NCI-H2227 (cell line): ENCODE measurements around the gene ZNF280D.
"Not testable (repeated sequence)": the region's sequence is repeated elsewhere in the genome, so short reads cannot be mapped to it uniquely, and the experiment has no call there.

Experiments
- DNase-seq: peaks from one replicate; lab custom pipeline; 2025; ENCODE audit not compliant: unreplicated experiment; lab: John Stamatoyannopoulos, UW

Gene ZNF280D

GRCh38 chr15:56733136-56734012 lies at the start of gene ZNF280D:
ZNF280D (minus strand) TSS chr15:56733509; CDS start chr15:56707109, 26,400 bp downstream.
- peak; percentile 90 for DNase-seq

GRCh38 chr15:56782306-56782705 lies 49.0 kb upstream of the ZNF280D start:
- no peak for DNase-seq

- no peak for DNase-seq
Measured at GRCh38 chr15:56781666-56782065, 48.4 kb upstream of the ZNF280D start.

- not testable (repeated sequence) for DNase-seq
Measured at GRCh38 chr15:56780102-56780725, 46.9 kb upstream of the ZNF280D start.

- not testable (repeated sequence) for DNase-seq
Measured at GRCh38 chr15:56779449-56779848, 46.1 kb upstream of the ZNF280D start.

- DNase-seq, result no peak
Measured at GRCh38 chr15:56778761-56779160, 45.5 kb upstream of the ZNF280D start.

GRCh38 chr15:56776839-56777238 lies 43.5 kb upstream of the ZNF280D start:
- no peak for DNase-seq

GRCh38 chr15:56775641-56776040 lies 42.3 kb upstream of the ZNF280D start:
- DNase-seq, result no peak

- DNase-seq, result no peak
Measured at GRCh38 chr15:56774356-56774755, 41.0 kb upstream of the ZNF280D start.

GRCh38 chr15:56772868-56773639 lies 39.7 kb upstream of the ZNF280D start:
- no peak for DNase-seq

GRCh38 chr15:56770173-56770572 lies 36.9 kb upstream of the ZNF280D start:
- no peak for DNase-seq

GRCh38 chr15:56767315-56767714 lies 34.0 kb upstream of the ZNF280D start:
- no peak for DNase-seq

GRCh38 chr15:56765251-56765650 lies 31.9 kb upstream of the ZNF280D start:
- no peak for DNase-seq

GRCh38 chr15:56763141-56763895 lies 30.0 kb upstream of the ZNF280D start:
- DNase-seq, result no peak

GRCh38 chr15:56760186-56760585 lies 26.9 kb upstream of the ZNF280D start:
- DNase-seq, result no peak

- DNase-seq, result no peak
Measured at GRCh38 chr15:56759450-56759845, 26.1 kb upstream of the ZNF280D start.

GRCh38 chr15:56758770-56759449 lies 25.6 kb upstream of the ZNF280D start:
- DNase-seq, result no peak

GRCh38 chr15:56757875-56758274 lies 24.6 kb upstream of the ZNF280D start:
- no peak for DNase-seq

GRCh38 chr15:56754772-56755370 lies 21.6 kb upstream of the ZNF280D start:
- DNase-seq, result no peak

- no peak for DNase-seq
Measured at GRCh38 chr15:56752986-56753385, 19.7 kb upstream of the ZNF280D start.
